GM12878 (cell line): ENCODE measurements around the gene TATDN2. TPM values are rescaled to one million over a fixed set of nuclear protein-coding genes. Genes with fewer than 3 reads are reported as not detected.

ENCODE experiments used
- ATAC-seq: fragments of 200-7000 bp; cut with Tn5 transposase; 3 replicates; pipeline ENCODE4 v1.9.1; 2020; ENCODE audit warnings: mild to moderate bottlenecking, moderate library complexity
- BruUV-seq: library from RNA; stranded (reverse); fragments of 400-500 nt; replicated peaks from 2 replicates; lab custom pipeline; 2021; lab: Mats Ljungman, UMichigan
- CTCF ChIA-PET: fragments of 300-600 bp; sonication (Branson Sonifier 250); formaldehyde crosslinking; extraction: SDS; loops from one replicate; lab custom pipeline; 2021; ENCODE audit warnings: inconsistent platforms; lab: Yijun Ruan, JAX
- POLR2A ChIA-PET: fragments of 350-600 bp; formaldehyde crosslinking; extraction: SDS; loops from one replicate; lab custom pipeline; 2021; ENCODE audit warnings: inconsistent platforms; lab: Charles Lee
- RAD21 ChIA-PET: fragments of 300-600 bp; sonication (Branson Sonifier 250); formaldehyde crosslinking; loops from one replicate; lab custom pipeline; 2023; ENCODE audit warnings: antibody characterized with exemption; ENCODE audit not compliant: unreplicated experiment; lab: Charles Lee
- SMC1A ChIA-PET: fragments of 300-600 bp; sonication (Branson Sonifier 250); formaldehyde crosslinking; loops from one replicate; lab custom pipeline; 2023; ENCODE audit not compliant: unreplicated experiment, uncharacterized antibody; lab: Charles Lee
- DNase-seq: peaks from one replicate; pipeline ENCODE4 v3.0.0-alpha.2; 2011; ENCODE audit warnings: low read depth, low spot score
- FAIRE-seq: peaks from 3 replicates; lab custom pipeline; 2011; peaks lifted over from hg19 to GRCh38; lab: Jason Lieb, UNC
- H2AFZ ChIP-seq: 2 replicates; pipeline ENCODE4 v1.6.0; 2011; ENCODE audit warnings: low read depth, low read length, control low read depth; ENCODE audit not compliant: control insufficient read depth
- H3K27ac ChIP-seq: 2 replicates; pipeline ENCODE4 v1.5.1; 2011; ENCODE audit warnings: control low read depth; ENCODE audit not compliant: control insufficient read depth, insufficient read depth
- H3K27me3 ChIP-seq, 2 experiments: replicated peaks in 1 of 2; 2 replicates each; pipeline versions ENCODE4 v1.6.0 to v1.6.1; 2011; ENCODE audit warnings: low read length in 1 of 2; ENCODE audit not compliant: control insufficient read depth in 2 of 2, insufficient read depth in 2 of 2
- H3K36me3 ChIP-seq, 2 experiments: 2 replicates each; pipeline ENCODE4 v1.5.1; 2011; ENCODE audit warnings: low read length in 1 of 2; ENCODE audit not compliant: control insufficient read depth in 2 of 2, insufficient read depth in 2 of 2
- H3K4me1 ChIP-seq: 2 replicates; pipeline ENCODE4 v1.6.1; 2011; ENCODE audit warnings: mild to moderate bottlenecking, low read length, moderate library complexity, mixed read lengths; ENCODE audit not compliant: control insufficient read depth, insufficient read depth
- H3K4me2 ChIP-seq: 2 replicates; pipeline ENCODE4 v1.6.0; 2011; ENCODE audit warnings: control low read depth; ENCODE audit not compliant: control insufficient read depth, insufficient read depth
- H3K4me3 ChIP-seq: fragments of 200-600 bp; sonication (generic); 2 replicates; pipeline ENCODE4 v1.5.1; 2016
- H3K79me2 ChIP-seq: 2 replicates; pipeline ENCODE4 v1.6.0; 2011; ENCODE audit warnings: low read length; ENCODE audit not compliant: control insufficient read depth, insufficient read depth
- H3K9ac ChIP-seq: 2 replicates; pipeline ENCODE4 v1.8.0; 2011; ENCODE audit warnings: low read length, control low read depth, mixed read lengths; ENCODE audit not compliant: control insufficient read depth, insufficient read depth
- H3K9me3 ChIP-seq: replicated peaks from 3 replicates; pipeline ENCODE4 v1.5.1; 2011; ENCODE audit warnings: mild to moderate bottlenecking, low read length; ENCODE audit not compliant: control insufficient read depth, insufficient read depth
- H4K20me1 ChIP-seq: 2 replicates; pipeline ENCODE4 v1.6.0; 2011; ENCODE audit not compliant: control insufficient read depth, insufficient read depth
- CBX3 ChIP-seq: fragments of 200-600 bp; sonication (generic); IDR thresholded peaks from 2 replicates; pipeline ENCODE4 v1.6.1; 2016; ENCODE audit warnings: low read depth, borderline replicate concordance
- CBX5 ChIP-seq: sonication (generic); IDR thresholded peaks from 2 replicates; pipeline ENCODE4 v1.6.1; 2016; ENCODE audit warnings: low read depth, moderate library complexity, mild to moderate bottlenecking, inconsistent platforms
- EP300 ChIP-seq, 2 experiments: fragments of 150-350 bp in 1 of 2; IDR thresholded peaks; 2 replicates each; pipeline ENCODE4 v1.6.1; 2011 to 2012; ENCODE audit warnings: low read depth in 2 of 2, low read length in 2 of 2, borderline replicate concordance in 1 of 2, improper control_type of control experiment in 1 of 2, inconsistent platforms in 1 of 2; ENCODE audit not compliant: control insufficient read depth in 1 of 2
- ETV6 ChIP-seq, 2 experiments: fragments of 450-650 bp in 1 of 2; IDR thresholded peaks in 1 of 2; conservative IDR thresholded peaks in 1 of 2; 2 replicates each; pipeline ENCODE4 v1.6.1; 2014; ENCODE audit warnings: antibody characterized with exemption in 1 of 2, borderline replicate concordance in 1 of 2, low read depth in 1 of 2, mild to moderate bottlenecking in 1 of 2, moderate library complexity in 1 of 2
- LARP7 ChIP-seq: fragments of 450-650 bp; IDR thresholded peaks from 2 replicates; pipeline ENCODE4 v1.6.1; 2017; ENCODE audit warnings: mild to moderate bottlenecking
- MLLT1 ChIP-seq: fragments of 450-650 bp; IDR thresholded peaks from 2 replicates; pipeline ENCODE4 v1.6.1; 2016; ENCODE audit warnings: mild to moderate bottlenecking
- PML ChIP-seq: IDR thresholded peaks from 2 replicates; pipeline ENCODE4 v1.6.1; 2012; ENCODE audit warnings: low read length, inconsistent platforms
- RAD51 ChIP-seq: fragments of 450-650 bp; IDR thresholded peaks from 2 replicates; pipeline ENCODE4 v1.6.1; 2016; ENCODE audit warnings: moderate library complexity, mild to moderate bottlenecking, inconsistent platforms
- SIN3A ChIP-seq: IDR thresholded peaks from 2 replicates; pipeline ENCODE4 v1.6.1; 2012; ENCODE audit warnings: low read depth, low read length, improper control_type of control experiment
- TBL1XR1 ChIP-seq: IDR thresholded peaks from 2 replicates; pipeline ENCODE4 v1.6.1; 2012; ENCODE audit warnings: low read depth, low read length, improper control_type of control experiment
- ZNF24 ChIP-seq: fragments of 450-650 bp; IDR thresholded peaks from 2 replicates; pipeline ENCODE4 v1.6.1; 2017; ENCODE audit warnings: antibody characterized with exemption, mild to moderate bottlenecking
- ZNF622 ChIP-seq: fragments of 450-650 bp; IDR thresholded peaks from 2 replicates; pipeline ENCODE4 v1.6.1; 2017; ENCODE audit warnings: mild to moderate bottlenecking, inconsistent platforms
- ZSCAN29 ChIP-seq: fragments of 450-650 bp; IDR thresholded peaks from 2 replicates; pipeline ENCODE4 v1.6.1; 2017; ENCODE audit warnings: mild to moderate bottlenecking, moderate library complexity
- ZZZ3 ChIP-seq: IDR thresholded peaks from 2 replicates; pipeline ENCODE4 v1.6.1; 2011; ENCODE audit warnings: low read depth; ENCODE audit not compliant: control insufficient read depth, insufficient read length
- WGBS: methylation state at CpG from one replicate; pipeline ENCODE4 v1.1.6; 2016; ENCODE audit warnings: low lambda C conversion rate; ENCODE audit not compliant: insufficient replicate concordance, insufficient coverage; ENCODE audit errors: missing lambda C conversion rate; 5-methylcytosine and 5-hydroxymethylcytosine counted together
- in situ Hi-C: fragments of 300-500 bp; cut with MboI; formaldehyde crosslinking; loops from 9 replicates; pipeline ENCODE4 v1.14.3; 2018; ENCODE audit warnings: mixed read lengths
- intact Hi-C: fragments of 100-400 bp; cut with micrococcal nuclease; formaldehyde crosslinking; loops from one replicate; pipeline ENCODE4 v1.14.2; 2022; ENCODE audit not compliant: unreplicated experiment
- polyA plus RNA-seq, 11 experiments: library from polyadenylated mRNA; depleted of rRNA in 4 of 11; unstranded in 6 of 11; stranded (reverse) in 5 of 11; fragments of >200 nt; fragmentation: Nextera tagmentation in 4 of 11; fragmentation: Illumina TruSeq in 1 of 11; extraction: Ambion mirVana in 4 of 11; extraction: Trizol in 1 of 11; gene quantifications; 1 replicate in 1 of 11; 2 replicates in 10 of 11; pipeline versions ENCODE4 v1.2.1 to v1.2.3, GENCODE V29; 2011 to 2016; ENCODE audit warnings: inconsistent platforms in 2 of 11, missing spikeins in 2 of 11, low read depth in 1 of 11
- total RNA-seq, 4 experiments: library from RNA; depleted of rRNA in 3 of 4; stranded (reverse); fragments of >200 nt in 3 of 4; fragmentation: Illumina TruSeq in 1 of 4; extraction: Trizol in 1 of 4; gene quantifications; 2 replicates each; pipeline versions ENCODE4 v1.2.1 to v1.2.3, GENCODE V29; 2013 to 2021

The TATDN2 gene
- total and polyA plus RNA-seq, 10 of the 15 experiments (the other 5 are each of a cell fraction or from before 2014, with no cell fraction given), result 4.2 to 36.5 (median 15.8) TPM

- TF ChIP-seq LARP7 (no peak), ZZZ3 (no peak), CBX3 (no peak), ZNF24 (no peak), ETV6 (conservative IDR thresholded peaks at IDR 0.05 in 1 of 2, IDR thresholded peaks at IDR 0.05 in 1 of 2; ENCODE audit: borderline replicate concordance in 1 of 2, low read depth in 1 of 2) (no peak), MLLT1 (no peak), CBX5 (no peak), ZNF622 (no peak), TBL1XR1 (no peak), SIN3A (no peak), EP300 (IDR thresholded peaks at IDR 0.05; ENCODE audit: borderline replicate concordance in 1 of 2, control insufficient read depth in 1 of 2, low read depth in 2 of 2, low read length in 2 of 2) (no peak), ZSCAN29 (no peak), RAD51 (no peak), PML (no peak)
- in situ Hi-C loops (no loop called here), intact Hi-C loops (no loop called here)
- FAIRE-seq (no peak), DNase-seq (no peak), ATAC-seq (no peak)
- no peaks in the 10 kb centered on the region for H4K20me1 ChIP-seq
- WGBS, result 96% methylated on average over 3 of the region's 3 CpGs
- no peaks in the 10 kb centered on the region for H3K9me3 ChIP-seq
- H2AFZ ChIP-seq, result no peak overlapping the region
- POLR2A ChIA-PET, result interaction anchor here (1.0 kb wide), 1 partner anchor 13 kb away, joined by 3 read pairs; no protein-coding TSS in a partner anchor
- H3K4me3 ChIP-seq, result no peak overlapping the region
- SMC1A ChIA-PET, result interaction anchor here (1.5 kb wide), 1 partner anchor 49 kb away, joined by 3 read pairs; no protein-coding TSS in a partner anchor
- no TSS peak for BruUV-seq
- no peaks in the 10 kb centered on the region for H3K27me3 ChIP-seq
- CTCF ChIA-PET, result no interaction called here
- RAD21 ChIA-PET, result no interaction called here
- H3K27ac ChIP-seq, result no peak overlapping the region
- no peaks in the 10 kb centered on the region for H3K4me1 ChIP-seq
- peaks cover 19 to 55% of the 10 kb centered on the region in 2 experiments for H3K36me3 ChIP-seq
- no peak overlapping the region for H3K4me2 ChIP-seq
- H3K79me2 ChIP-seq, result no peaks in the 10 kb centered on the region; the same call in none of the 2 replicates
- H3K9ac ChIP-seq, result no peak overlapping the region
Observed at GRCh38 chr3:10312861-10313260, 64.6 kb downstream of the TATDN2 start.
